SK-N-SH treated with all-trans-retinoic acid at 6 μM for 48 hours (cell line): ENCODE data around the gene ATL2.

Experiments used
- ATAC-seq: fragments of 200-7000 bp; cut with Tn5 transposase; 3 replicates; pipeline ENCODE4 v1.9.1; 2020; ENCODE audit warnings: mild to moderate bottlenecking, moderate library complexity
- ARNTL ChIP-seq: fragments of 450-650 bp; formaldehyde crosslinking; IDR thresholded peaks from 2 replicates; pipeline ENCODE4 v1.5.0; 2020; ENCODE audit warnings: low read depth, mild to moderate bottlenecking, moderate library complexity, borderline replicate concordance
- ESRRG ChIP-seq: fragments of 250-450 bp; sonication (Bioruptor Pico); IDR thresholded peaks from 2 replicates; pipeline ENCODE4 v1.6.1; 2021; ENCODE audit warnings: mild to moderate bottlenecking
- GLIS3 ChIP-seq: fragments of 250-450 bp; sonication (Bioruptor Pico); IDR thresholded peaks from 2 replicates; pipeline ENCODE4 v1.5.0; 2020; ENCODE audit warnings: mild to moderate bottlenecking, moderate library complexity
- ISL1 ChIP-seq: fragments of 250-450 bp; sonication (Bioruptor Pico); IDR thresholded peaks from 2 replicates; pipeline ENCODE4 v2.1.2; 2022; ENCODE audit warnings: mild to moderate bottlenecking, moderate library complexity
- OSR1 ChIP-seq: fragments of 250-450 bp; sonication (Bioruptor Pico); IDR thresholded peaks from 2 replicates; pipeline ENCODE4 v1.8.0; 2022; ENCODE audit warnings: moderate library complexity, mild to moderate bottlenecking, inconsistent platforms
- PATZ1 ChIP-seq: fragments of 250-450 bp; sonication (Bioruptor Pico); IDR thresholded peaks from 2 replicates; pipeline ENCODE4 v1.8.0; 2020; ENCODE audit warnings: mild to moderate bottlenecking, moderate library complexity, borderline replicate concordance
- PPARA ChIP-seq: fragments of 250-450 bp; sonication (Bioruptor Pico); IDR thresholded peaks from 2 replicates; pipeline ENCODE4 v1.5.0; 2020; ENCODE audit warnings: mild to moderate bottlenecking, borderline replicate concordance
- RARB ChIP-seq: fragments of 250-450 bp; sonication (Bioruptor Pico); IDR thresholded peaks from 2 replicates; pipeline ENCODE4 v1.8.0; 2021; ENCODE audit warnings: mild to moderate bottlenecking, moderate library complexity
- SNAI2 ChIP-seq: fragments of 250-450 bp; sonication (Bioruptor Pico); IDR thresholded peaks from 2 replicates; pipeline ENCODE4 v1.5.0; 2020; ENCODE audit warnings: mild to moderate bottlenecking, moderate library complexity
- TCF4 ChIP-seq: fragments of 250-450 bp; sonication (Bioruptor Pico); IDR thresholded peaks from 2 replicates; pipeline ENCODE4 v1.8.0; 2021; ENCODE audit warnings: mild to moderate bottlenecking, moderate library complexity, borderline replicate concordance
- TOX ChIP-seq: fragments of 250-450 bp; sonication (Bioruptor Pico); IDR thresholded peaks from 2 replicates; pipeline ENCODE4 v1.8.0; 2021; ENCODE audit warnings: mild to moderate bottlenecking, moderate library complexity, borderline replicate concordance
- ZC3H10 ChIP-seq: fragments of 250-450 bp; sonication (Bioruptor Pico); IDR thresholded peaks from 2 replicates; pipeline ENCODE4 v1.5.1; 2021; ENCODE audit warnings: mild to moderate bottlenecking, moderate library complexity
- ZFP3 ChIP-seq: fragments of 250-450 bp; sonication (Bioruptor Pico); IDR thresholded peaks from 2 replicates; pipeline ENCODE4 v1.5.0; 2020; ENCODE audit warnings: mild to moderate bottlenecking, moderate library complexity
- ZFP30 ChIP-seq: fragments of 450-650 bp; formaldehyde crosslinking; IDR thresholded peaks from 2 replicates; pipeline ENCODE4 v1.5.0; 2022; ENCODE audit warnings: mild to moderate bottlenecking, moderate library complexity
- ZNF565 ChIP-seq: fragments of 450-650 bp; formaldehyde crosslinking; conservative IDR thresholded peaks from 2 replicates; pipeline ENCODE4 v1.5.0; 2020; ENCODE audit warnings: low read depth, mild to moderate bottlenecking, moderate library complexity
- ZNF70 ChIP-seq: fragments of 450-650 bp; formaldehyde crosslinking; IDR thresholded peaks from 2 replicates; pipeline ENCODE4 v1.5.0; 2020; ENCODE audit warnings: mild to moderate bottlenecking, moderate library complexity
- ZNF8 ChIP-seq: fragments of 450-650 bp; formaldehyde crosslinking; IDR thresholded peaks from 2 replicates; pipeline ENCODE4 v1.5.0; 2020; ENCODE audit warnings: mild to moderate bottlenecking, moderate library complexity
- TF ChIP-seq, protein P1 (sequence below): fragments of 250-450 bp; sonication (Bioruptor Pico); IDR thresholded peaks from 2 replicates; pipeline ENCODE4 v1.8.0; 2021; ENCODE audit warnings: low read depth, mild to moderate bottlenecking, moderate library complexity, borderline replicate concordance
- TF ChIP-seq, protein P2 (sequence below): fragments of 250-450 bp; sonication (Bioruptor Pico); IDR thresholded peaks from 2 replicates; pipeline ENCODE4 v1.5.1; 2021; ENCODE audit warnings: mild to moderate bottlenecking, moderate library complexity
- TF ChIP-seq, protein P3 (sequence below): fragments of 250-450 bp; sonication (Bioruptor Pico); IDR thresholded peaks from 2 replicates; pipeline ENCODE4 v1.5.0; 2020; ENCODE audit warnings: mild to moderate bottlenecking, moderate library complexity

Gene ATL2

DNA sequence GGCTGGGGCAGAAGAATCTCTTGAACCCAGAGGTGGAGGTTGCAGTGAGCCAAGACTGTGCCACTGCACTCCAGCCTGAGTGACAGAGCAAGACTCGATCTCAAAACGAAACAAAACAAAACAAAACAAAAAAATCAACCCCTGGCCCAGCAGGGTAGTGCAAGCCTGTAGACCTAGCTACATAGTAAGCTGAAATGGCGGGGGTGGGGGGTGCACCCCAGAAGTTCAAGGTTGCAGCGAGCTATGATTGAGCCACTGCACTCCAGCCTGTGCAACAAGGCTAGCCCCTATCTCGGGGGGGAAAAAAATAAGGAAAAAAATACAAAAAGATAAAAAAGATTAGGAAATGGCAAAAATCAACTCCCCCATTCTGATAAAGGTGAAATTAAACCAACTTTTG, 6.4 kb downstream of the ATL2 start:
- no peak for ATAC-seq
- TF ChIP-seq, protein P1, sequence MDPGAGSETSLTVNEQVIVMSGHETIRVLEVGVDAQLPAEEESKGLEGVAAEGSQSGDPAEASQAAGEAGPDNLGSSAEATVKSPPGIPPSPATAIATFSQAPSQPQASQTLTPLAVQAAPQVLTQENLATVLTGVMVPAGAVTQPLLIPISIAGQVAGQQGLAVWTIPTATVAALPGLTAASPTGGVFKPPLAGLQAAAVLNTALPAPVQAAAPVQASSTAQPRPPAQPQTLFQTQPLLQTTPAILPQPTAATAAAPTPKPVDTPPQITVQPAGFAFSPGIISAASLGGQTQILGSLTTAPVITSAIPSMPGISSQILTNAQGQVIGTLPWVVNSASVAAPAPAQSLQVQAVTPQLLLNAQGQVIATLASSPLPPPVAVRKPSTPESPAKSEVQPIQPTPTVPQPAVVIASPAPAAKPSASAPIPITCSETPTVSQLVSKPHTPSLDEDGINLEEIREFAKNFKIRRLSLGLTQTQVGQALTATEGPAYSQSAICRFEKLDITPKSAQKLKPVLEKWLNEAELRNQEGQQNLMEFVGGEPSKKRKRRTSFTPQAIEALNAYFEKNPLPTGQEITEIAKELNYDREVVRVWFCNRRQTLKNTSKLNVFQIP (CRISPR knock-in tag), result no peak
- no peak for TF ChIP-seq ISL1 (CRISPR knock-in tag)
- TF ChIP-seq PPARA (CRISPR knock-in tag), result no peak
- TF ChIP-seq OSR1 (CRISPR knock-in tag), result no peak
- no peak for TF ChIP-seq ZFP3
- TF ChIP-seq GLIS3 (CRISPR knock-in tag), result no peak
- TF ChIP-seq, protein P2, sequence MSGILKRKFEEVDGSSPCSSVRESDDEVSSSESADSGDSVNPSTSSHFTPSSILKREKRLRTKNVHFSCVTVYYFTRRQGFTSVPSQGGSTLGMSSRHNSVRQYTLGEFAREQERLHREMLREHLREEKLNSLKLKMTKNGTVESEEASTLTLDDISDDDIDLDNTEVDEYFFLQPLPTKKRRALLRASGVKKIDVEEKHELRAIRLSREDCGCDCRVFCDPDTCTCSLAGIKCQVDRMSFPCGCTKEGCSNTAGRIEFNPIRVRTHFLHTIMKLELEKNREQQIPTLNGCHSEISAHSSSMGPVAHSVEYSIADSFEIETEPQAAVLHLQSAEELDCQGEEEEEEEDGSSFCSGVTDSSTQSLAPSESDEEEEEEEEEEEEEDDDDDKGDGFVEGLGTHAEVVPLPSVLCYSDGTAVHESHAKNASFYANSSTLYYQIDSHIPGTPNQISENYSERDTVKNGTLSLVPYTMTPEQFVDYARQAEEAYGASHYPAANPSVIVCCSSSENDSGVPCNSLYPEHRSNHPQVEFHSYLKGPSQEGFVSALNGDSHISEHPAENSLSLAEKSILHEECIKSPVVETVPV (CRISPR knock-in tag), result no peak
- TF ChIP-seq ESRRG (CRISPR knock-in tag), result no peak
- TF ChIP-seq, all 23 proteins: peak for 0

- TF ChIP-seq SNAI2 (CRISPR knock-in tag) (no peak), TCF4 (CRISPR knock-in tag) (no peak), PATZ1 (CRISPR knock-in tag) (no peak), RARB (CRISPR knock-in tag) (no peak), ZNF565 (CRISPR knock-in tag) (no peak), ZNF8 (no peak), ZFP30 (no peak), ZFP3 (no peak), ZNF70 (CRISPR knock-in tag) (no peak)
- TF ChIP-seq, protein P3, sequence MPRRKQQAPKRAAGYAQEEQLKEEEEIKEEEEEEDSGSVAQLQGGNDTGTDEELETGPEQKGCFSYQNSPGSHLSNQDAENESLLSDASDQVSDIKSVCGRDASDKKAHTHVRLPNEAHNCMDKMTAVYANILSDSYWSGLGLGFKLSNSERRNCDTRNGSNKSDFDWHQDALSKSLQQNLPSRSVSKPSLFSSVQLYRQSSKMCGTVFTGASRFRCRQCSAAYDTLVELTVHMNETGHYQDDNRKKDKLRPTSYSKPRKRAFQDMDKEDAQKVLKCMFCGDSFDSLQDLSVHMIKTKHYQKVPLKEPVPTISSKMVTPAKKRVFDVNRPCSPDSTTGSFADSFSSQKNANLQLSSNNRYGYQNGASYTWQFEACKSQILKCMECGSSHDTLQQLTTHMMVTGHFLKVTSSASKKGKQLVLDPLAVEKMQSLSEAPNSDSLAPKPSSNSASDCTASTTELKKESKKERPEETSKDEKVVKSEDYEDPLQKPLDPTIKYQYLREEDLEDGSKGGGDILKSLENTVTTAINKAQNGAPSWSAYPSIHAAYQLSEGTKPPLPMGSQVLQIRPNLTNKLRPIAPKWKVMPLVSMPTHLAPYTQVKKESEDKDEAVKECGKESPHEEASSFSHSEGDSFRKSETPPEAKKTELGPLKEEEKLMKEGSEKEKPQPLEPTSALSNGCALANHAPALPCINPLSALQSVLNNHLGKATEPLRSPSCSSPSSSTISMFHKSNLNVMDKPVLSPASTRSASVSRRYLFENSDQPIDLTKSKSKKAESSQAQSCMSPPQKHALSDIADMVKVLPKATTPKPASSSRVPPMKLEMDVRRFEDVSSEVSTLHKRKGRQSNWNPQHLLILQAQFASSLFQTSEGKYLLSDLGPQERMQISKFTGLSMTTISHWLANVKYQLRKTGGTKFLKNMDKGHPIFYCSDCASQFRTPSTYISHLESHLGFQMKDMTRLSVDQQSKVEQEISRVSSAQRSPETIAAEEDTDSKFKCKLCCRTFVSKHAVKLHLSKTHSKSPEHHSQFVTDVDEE, result no peak
- TF ChIP-seq, protein P1 (CRISPR knock-in tag), result no peak
- TF ChIP-seq, protein P2 (CRISPR knock-in tag), result no peak
- no peak for ATAC-seq
Measured at GRCh38 chr2:38362232-38362631, 14.8 kb downstream of the ATL2 start.

- no peak for TF ChIP-seq ZNF8
- no peak for TF ChIP-seq PATZ1 (CRISPR knock-in tag)
- TF ChIP-seq ZNF565 (CRISPR knock-in tag), result no peak
- TF ChIP-seq, protein P2 (CRISPR knock-in tag), result no peak
- no peak for TF ChIP-seq TOX
- no peak for TF ChIP-seq ZC3H10 (CRISPR knock-in tag)
- TF ChIP-seq ZFP3, result no peak
- TF ChIP-seq ARNTL, result no peak
- TF ChIP-seq, all 23 proteins: peak for 0
- no peak for ATAC-seq
Measured at GRCh38 chr2:38360177-38360576, 16.9 kb downstream of the ATL2 start.
